Fibroblast of villous mesenchyme (primary cell): ENCODE results near the gene LRRC3. TPM values are rescaled to one million over a fixed set of nuclear protein-coding genes. Genes with fewer than 3 reads are reported as not detected.

ENCODE experiments used
- DNase-seq: peaks from one replicate; pipeline ENCODE4 v3.0.0-alpha.2; 2010; ENCODE audit warnings: low read depth
- H3K4me3 ChIP-seq: 2 replicates; pipeline ENCODE4 v1.5.1; 2011; ENCODE audit warnings: low read depth, mild to moderate bottlenecking, low read length
- total RNA-seq: library from RNA; depleted of rRNA; stranded (reverse); fragments of >200 nt; gene quantifications from 2 replicates; pipeline ENCODE4 v1.2.3, GENCODE V29; 2012
- TF ChIP-seq, protein P1 (sequence below): IDR thresholded peaks from 2 replicates; pipeline ENCODE4 v1.5.1; 2012; ENCODE audit warnings: low read depth, mild to moderate bottlenecking, low read length; ENCODE audit not compliant: insufficient read depth

Gene LRRC3
- total RNA-seq, 1 donor: under 0.01 TPM

DNA sequence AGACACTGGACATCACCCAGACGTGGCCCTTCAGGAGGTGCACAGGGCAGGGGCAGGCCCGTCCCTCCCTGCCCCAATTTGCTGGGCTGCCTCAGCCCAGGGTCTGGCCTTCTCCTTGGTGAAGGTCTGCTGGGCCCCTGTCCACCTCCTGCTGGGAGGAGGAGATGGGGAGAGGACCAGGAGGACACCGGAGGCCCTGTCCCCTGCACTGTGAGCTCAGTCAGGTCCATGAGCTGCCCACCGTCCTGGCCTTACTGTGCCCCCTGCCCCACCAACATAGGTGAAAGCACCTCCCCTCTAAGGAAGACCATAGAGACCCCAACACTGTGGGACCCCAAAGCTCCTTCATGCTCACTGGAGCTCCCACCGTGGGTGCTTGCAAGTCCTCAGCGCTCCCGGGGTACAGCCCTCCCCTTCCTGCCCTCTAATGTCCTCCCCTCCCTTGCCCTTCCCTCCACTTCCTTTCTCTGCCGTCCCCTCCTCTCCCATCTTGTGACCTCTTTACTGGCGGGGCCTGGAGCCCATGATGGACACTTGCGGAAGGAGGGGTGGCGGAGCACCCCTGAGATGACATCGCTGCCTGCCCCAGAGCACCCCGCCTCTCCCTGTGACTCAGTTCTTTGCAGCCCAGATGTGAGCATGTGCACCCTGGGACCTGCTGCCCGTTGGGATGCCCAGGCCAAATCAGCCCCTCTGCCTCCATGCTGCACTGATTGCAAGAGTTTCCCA, 4.6 kb downstream of the LRRC3 start:
- no peak overlapping the region for H3K4me3 ChIP-seq
- DNase-seq: no peak
- TF ChIP-seq, protein P1, sequence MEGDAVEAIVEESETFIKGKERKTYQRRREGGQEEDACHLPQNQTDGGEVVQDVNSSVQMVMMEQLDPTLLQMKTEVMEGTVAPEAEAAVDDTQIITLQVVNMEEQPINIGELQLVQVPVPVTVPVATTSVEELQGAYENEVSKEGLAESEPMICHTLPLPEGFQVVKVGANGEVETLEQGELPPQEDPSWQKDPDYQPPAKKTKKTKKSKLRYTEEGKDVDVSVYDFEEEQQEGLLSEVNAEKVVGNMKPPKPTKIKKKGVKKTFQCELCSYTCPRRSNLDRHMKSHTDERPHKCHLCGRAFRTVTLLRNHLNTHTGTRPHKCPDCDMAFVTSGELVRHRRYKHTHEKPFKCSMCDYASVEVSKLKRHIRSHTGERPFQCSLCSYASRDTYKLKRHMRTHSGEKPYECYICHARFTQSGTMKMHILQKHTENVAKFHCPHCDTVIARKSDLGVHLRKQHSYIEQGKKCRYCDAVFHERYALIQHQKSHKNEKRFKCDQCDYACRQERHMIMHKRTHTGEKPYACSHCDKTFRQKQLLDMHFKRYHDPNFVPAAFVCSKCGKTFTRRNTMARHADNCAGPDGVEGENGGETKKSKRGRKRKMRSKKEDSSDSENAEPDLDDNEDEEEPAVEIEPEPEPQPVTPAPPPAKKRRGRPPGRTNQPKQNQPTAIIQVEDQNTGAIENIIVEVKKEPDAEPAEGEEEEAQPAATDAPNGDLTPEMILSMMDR: no peak

DNA sequence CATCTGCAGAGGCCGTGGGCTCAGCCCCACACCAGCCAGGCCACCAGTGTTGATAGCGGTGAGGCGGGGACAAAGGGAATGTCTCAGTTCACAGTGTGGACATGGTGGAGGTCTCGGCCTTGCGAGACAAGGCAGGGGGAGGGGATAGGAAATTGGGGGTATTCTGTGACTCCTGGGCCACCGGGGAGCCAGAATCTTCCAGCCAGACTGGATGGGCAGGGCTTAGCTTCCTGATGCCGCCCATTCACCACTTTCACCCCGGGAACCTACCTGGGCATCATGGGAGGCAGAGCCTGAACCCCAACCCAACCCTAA, 5.1 kb downstream of the LRRC3 start:
- TF ChIP-seq, protein P1: no peak
- H3K4me3 ChIP-seq: no peak overlapping the region
- no peak for DNase-seq

DNA sequence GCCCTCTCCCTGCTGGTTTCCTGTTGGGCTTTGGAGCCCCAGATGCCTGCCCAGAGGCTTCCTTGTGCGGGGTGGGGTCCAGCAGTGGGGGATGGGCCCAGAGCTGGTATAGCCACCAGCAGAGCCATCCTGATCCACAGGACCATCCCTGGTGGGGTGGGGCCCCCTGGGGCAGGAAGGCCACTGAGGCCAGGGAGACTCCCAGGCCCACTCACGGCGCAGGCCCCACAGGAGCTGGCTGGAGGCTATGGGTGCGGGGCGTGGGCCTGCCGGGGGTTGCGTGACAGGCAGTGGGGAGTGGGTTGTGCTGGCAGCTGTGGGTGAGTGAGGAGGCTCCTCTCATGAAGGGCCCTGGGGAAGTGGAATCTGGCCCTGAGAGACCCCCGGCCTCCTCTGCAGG, 5.7 kb downstream of the LRRC3 start:
- TF ChIP-seq, protein P1: no peak
- DNase-seq: no peak
- no peak overlapping the region for H3K4me3 ChIP-seq

DNA sequence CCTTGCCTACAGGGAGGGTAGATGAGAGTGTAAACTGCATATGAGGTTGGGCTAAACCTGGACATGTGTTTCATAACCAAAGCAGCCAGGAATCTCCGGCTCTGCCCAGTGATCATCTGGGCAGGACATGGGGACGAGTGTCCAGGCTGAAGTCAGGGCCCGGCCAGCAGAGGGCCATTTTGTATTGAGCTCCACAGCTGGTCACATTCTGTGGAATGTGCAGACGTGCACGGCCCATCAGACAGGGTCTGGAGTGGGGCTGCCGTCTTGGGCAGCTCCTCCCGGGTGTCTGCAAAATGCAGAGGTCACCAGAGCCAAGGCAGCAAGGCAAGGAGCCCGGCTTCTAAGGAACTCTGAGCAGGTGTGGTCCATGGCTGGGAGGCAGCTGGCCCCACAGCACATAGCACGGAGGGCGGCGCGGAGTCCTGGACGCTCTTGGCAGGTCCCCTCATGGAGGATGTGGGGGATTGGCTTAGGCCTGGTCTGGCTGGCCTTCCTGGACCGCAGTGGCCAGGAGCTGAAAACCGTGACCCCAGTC, 6.2 kb downstream of the LRRC3 start:
- TF ChIP-seq, protein P1: no peak

DNA sequence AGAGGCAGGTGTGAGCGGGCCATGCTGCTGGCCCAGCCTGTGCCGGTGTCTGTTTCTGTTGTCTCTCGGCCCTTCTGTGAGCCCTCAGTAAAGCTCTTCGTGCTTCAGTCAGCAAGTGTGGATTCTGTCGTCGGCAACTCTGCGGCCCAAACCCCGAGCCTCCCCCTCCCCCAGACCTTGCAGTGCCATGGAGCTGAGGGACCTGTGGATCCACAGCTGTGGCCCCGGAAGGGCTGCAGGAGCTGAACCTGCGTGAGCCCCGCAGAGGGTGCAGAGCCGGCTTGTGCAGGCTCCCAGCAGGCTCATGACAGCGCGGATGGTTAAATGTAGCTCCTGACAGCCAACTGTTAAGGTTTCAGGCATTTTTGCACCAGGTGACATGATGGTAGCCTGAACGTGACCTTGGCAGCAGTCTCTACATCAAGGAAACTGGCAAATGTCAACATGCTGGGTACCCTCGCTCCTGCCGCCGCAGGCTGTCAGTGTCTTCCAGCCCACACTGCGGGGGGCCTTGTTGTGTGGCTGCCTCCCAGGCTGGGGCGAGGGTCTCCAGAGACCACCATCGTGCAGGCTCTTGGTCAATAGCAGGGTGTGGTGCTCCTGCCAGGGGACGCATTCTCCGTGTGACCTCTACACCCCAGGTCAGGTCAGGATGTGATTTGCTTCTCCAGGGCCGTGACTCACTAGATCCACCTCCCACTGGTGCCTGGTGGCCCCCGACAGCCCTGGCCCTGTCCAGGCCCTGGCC, 7.0 kb downstream of the LRRC3 start:
- TF ChIP-seq, protein P1: no peak
- no peak overlapping the region for H3K4me3 ChIP-seq
- DNase-seq: no peak

More for the DNA sequence above, 6.2 kb downstream of the LRRC3 start:
- H3K4me3 ChIP-seq: no peak overlapping the region
- no peak for DNase-seq

DNA sequence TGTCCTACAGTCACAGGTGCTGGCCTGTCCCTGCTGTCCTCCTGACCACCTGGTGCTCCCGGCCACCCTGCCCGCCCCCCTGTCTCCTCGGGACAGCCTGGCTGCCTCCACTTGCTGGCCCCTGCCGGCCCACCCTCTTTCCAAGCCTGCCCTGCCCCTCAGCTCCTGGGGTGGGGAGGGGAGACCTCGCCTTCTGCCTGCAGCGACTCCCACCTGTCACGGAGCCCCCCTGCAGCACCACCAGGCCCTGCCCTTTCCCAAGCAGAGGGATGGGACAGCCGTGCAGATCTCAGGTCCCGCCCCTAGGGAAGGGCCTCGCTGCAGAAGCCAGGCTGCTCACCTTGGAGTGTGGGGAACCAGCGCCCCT, 7.5 kb downstream of the LRRC3 start:
- DNase-seq: no peak
- TF ChIP-seq, protein P1: no peak
- no peak overlapping the region for H3K4me3 ChIP-seq
